Sigmoid colon (tissue), 4 donors: ENCODE results near the gene ZKSCAN3.

ENCODE experiments used
- EP300 ChIP-seq, 4 donors: sonication (generic); formaldehyde crosslinking; IDR thresholded peaks; one replicate each; pipeline ENCODE4 v1.6.1; 2017; ENCODE audit warnings: antibody characterized with exemption in 4 of 4
- POLR2A ChIP-seq, 2 donors: fragments of 450-650 bp; IDR thresholded peaks; one replicate each; pipeline ENCODE4 v1.6.1; 2016; ENCODE audit warnings: antibody characterized with exemption in 2 of 2, mild to moderate bottlenecking in 2 of 2, moderate library complexity in 2 of 2
- POLR2AphosphoS5 ChIP-seq, 4 donors: sonication (generic); formaldehyde crosslinking; IDR thresholded peaks; one replicate each; pipeline ENCODE4 v1.6.1; 2017; ENCODE audit warnings: antibody characterized with exemption in 4 of 4
- TF ChIP-seq, protein P1 (sequence below), 4 experiments: fragments of 450-650 bp in 3 of 4; fragments of 200-600 bp in 1 of 4; IDR thresholded peaks; one replicate each; pipeline ENCODE4 v1.5.1; 2016 to 2019; ENCODE audit warnings: antibody characterized with exemption in 4 of 4, mild to moderate bottlenecking in 3 of 4, moderate library complexity in 2 of 4

DNA sequence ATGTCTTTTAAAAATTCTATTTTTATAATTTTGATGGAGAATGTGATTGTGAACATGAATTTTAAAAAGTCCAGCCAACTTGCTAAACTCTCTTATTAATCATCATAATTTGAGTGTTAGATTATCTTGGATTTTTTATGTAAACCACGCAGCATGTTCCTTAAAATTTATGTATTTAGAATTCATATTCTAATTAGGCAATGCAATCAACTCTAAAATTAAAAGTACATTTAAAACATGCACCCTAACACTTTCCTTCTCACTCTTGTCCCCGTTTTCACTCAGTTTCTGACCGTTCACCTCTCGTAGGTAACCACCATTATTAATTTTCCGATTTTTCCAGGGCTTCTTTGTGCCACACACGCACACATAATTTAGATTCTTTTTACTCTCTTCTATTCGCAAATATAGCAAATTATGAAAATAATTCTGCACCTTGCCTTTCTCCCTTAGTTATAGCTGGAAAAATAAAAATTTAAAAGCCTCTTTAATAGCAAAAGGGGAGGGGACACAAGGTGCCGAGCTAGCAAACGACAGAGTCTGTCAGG is 329 bp upstream of the ZKSCAN3 start:
- TF ChIP-seq, protein P1, sequence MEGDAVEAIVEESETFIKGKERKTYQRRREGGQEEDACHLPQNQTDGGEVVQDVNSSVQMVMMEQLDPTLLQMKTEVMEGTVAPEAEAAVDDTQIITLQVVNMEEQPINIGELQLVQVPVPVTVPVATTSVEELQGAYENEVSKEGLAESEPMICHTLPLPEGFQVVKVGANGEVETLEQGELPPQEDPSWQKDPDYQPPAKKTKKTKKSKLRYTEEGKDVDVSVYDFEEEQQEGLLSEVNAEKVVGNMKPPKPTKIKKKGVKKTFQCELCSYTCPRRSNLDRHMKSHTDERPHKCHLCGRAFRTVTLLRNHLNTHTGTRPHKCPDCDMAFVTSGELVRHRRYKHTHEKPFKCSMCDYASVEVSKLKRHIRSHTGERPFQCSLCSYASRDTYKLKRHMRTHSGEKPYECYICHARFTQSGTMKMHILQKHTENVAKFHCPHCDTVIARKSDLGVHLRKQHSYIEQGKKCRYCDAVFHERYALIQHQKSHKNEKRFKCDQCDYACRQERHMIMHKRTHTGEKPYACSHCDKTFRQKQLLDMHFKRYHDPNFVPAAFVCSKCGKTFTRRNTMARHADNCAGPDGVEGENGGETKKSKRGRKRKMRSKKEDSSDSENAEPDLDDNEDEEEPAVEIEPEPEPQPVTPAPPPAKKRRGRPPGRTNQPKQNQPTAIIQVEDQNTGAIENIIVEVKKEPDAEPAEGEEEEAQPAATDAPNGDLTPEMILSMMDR (IDR thresholded peaks at IDR 0.05), result no peak
- TF ChIP-seq EP300 (IDR thresholded peaks at IDR 0.05) (no peak), POLR2A (IDR thresholded peaks at IDR 0.05) (no peak), POLR2AphosphoS5 (IDR thresholded peaks at IDR 0.05) (no peak)
